Measurements from ENCODE around the gene OR6J1.

OR6J1 gene

GRCh38 chr14:22613106-22613695, 31.0 kb downstream of the OR6J1 start:
- Histone ChIP-seq H3K9me3 (ENCODE audit: severe bottlenecking) (no peaks in the 10 kb centered on the region), H3K36me3 (ENCODE audit: low read depth) (peaks cover 24% of the 10 kb centered on the region), H3K27me3 (ENCODE audit: insufficient read depth, poor library complexity, severe bottlenecking) (no peaks in the 10 kb centered on the region), H3K4me1 (ENCODE audit: insufficient read depth, poor library complexity, severe bottlenecking) (peaks cover 16% of the 10 kb centered on the region), H3K4me3 (ENCODE audit: severe bottlenecking) (no peak overlapping the region), H3K27ac (ENCODE audit: poor library complexity, severe bottlenecking) (peak overlapping the region; percentile 90)
- DNase-seq (ENCODE audit: low spot score) (no peak), ATAC-seq (ENCODE audit: low read depth) (no peak)
- TF ChIP-seq, protein P1, sequence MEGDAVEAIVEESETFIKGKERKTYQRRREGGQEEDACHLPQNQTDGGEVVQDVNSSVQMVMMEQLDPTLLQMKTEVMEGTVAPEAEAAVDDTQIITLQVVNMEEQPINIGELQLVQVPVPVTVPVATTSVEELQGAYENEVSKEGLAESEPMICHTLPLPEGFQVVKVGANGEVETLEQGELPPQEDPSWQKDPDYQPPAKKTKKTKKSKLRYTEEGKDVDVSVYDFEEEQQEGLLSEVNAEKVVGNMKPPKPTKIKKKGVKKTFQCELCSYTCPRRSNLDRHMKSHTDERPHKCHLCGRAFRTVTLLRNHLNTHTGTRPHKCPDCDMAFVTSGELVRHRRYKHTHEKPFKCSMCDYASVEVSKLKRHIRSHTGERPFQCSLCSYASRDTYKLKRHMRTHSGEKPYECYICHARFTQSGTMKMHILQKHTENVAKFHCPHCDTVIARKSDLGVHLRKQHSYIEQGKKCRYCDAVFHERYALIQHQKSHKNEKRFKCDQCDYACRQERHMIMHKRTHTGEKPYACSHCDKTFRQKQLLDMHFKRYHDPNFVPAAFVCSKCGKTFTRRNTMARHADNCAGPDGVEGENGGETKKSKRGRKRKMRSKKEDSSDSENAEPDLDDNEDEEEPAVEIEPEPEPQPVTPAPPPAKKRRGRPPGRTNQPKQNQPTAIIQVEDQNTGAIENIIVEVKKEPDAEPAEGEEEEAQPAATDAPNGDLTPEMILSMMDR (IDR thresholded peaks at IDR 0.05; ENCODE audit: poor library complexity, severe bottlenecking), result peak; percentile 2

DNA sequence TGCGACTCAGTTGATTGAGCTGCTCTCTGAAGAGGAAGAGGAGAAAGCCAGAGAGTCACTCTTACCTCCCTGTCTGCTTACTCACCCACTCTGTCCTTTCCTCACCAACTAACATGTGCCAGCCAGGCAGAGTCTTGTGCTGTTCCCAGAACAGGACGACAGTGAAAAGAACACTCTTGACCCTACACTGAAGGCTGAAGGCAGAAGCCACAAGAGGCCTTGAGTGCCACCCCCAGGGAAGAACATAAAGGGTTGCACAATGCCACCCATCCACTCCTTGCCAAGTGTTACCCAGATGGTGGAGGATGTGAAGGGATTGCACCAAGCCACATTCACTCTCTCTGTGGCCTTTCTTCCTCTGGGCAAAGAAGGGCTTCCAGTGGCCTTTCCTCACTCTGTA, 33.2 kb downstream of the OR6J1 start:
- no peaks in the 10 kb centered on the region for H3K27me3 ChIP-seq (ENCODE audit: insufficient read depth, poor library complexity, severe bottlenecking)
- TF ChIP-seq, protein P1 (IDR thresholded peaks at IDR 0.05; ENCODE audit: poor library complexity, severe bottlenecking), result no peak
- no peak for ATAC-seq (ENCODE audit: low read depth)
- peaks cover 26% of the 10 kb centered on the region for H3K4me1 ChIP-seq (ENCODE audit: insufficient read depth, poor library complexity, severe bottlenecking)
- no peak for DNase-seq (ENCODE audit: low spot score)
- H3K27ac ChIP-seq (ENCODE audit: poor library complexity, severe bottlenecking), result no peak overlapping the region
- no peak overlapping the region for H3K4me3 ChIP-seq (ENCODE audit: severe bottlenecking)
- H3K9me3 ChIP-seq (ENCODE audit: severe bottlenecking), result no peaks in the 10 kb centered on the region
- peaks cover 47% of the 10 kb centered on the region for H3K36me3 ChIP-seq (ENCODE audit: low read depth)

GRCh38 chr14:22607291-22607690, 36.9 kb downstream of the OR6J1 start:
- no peak overlapping the region for H3K4me3 ChIP-seq (ENCODE audit: severe bottlenecking)
- H3K9me3 ChIP-seq (ENCODE audit: severe bottlenecking), result no peaks in the 10 kb centered on the region
- ATAC-seq (ENCODE audit: low read depth), result no peak
- H3K27me3 ChIP-seq (ENCODE audit: insufficient read depth, poor library complexity, severe bottlenecking), result no peaks in the 10 kb centered on the region
- peak overlapping the region; percentile 47 for H3K27ac ChIP-seq (ENCODE audit: poor library complexity, severe bottlenecking)
- no peak for DNase-seq (ENCODE audit: low spot score)
- peaks cover 26% of the 10 kb centered on the region for H3K4me1 ChIP-seq (ENCODE audit: insufficient read depth, poor library complexity, severe bottlenecking)
- TF ChIP-seq, protein P1 (IDR thresholded peaks at IDR 0.05; ENCODE audit: poor library complexity, severe bottlenecking), result no peak
- peaks cover 78% of the 10 kb centered on the region for H3K36me3 ChIP-seq (ENCODE audit: low read depth)

DNA sequence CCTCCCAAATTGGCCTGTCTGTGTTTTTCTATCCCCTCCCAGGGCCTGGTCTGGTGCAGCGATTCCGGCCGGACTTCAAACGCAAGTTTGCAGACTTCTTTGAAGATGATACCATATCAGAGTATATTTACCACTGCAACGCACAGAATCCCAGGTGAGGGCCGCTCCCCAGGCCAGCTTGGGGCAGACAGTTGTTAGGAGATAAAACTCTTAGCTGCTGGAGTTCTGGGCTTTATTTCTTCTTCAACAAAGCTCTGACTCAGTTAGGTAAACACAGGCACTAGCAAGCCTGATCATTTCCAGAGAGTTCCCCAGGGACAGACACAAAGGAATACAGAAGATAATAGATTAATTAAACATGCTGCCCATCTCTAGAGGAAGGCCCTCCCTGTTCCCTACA, 37.8 kb downstream of the OR6J1 start:
- TF ChIP-seq, protein P1 (IDR thresholded peaks at IDR 0.05; ENCODE audit: poor library complexity, severe bottlenecking), result no peak
- Histone ChIP-seq H3K36me3 (ENCODE audit: low read depth) (peaks cover 85% of the 10 kb centered on the region), H3K4me1 (ENCODE audit: insufficient read depth, poor library complexity, severe bottlenecking) (peaks cover 29% of the 10 kb centered on the region), H3K27ac (ENCODE audit: poor library complexity, severe bottlenecking) (peak overlapping the region; percentile 47), H3K27me3 (ENCODE audit: insufficient read depth, poor library complexity, severe bottlenecking) (no peaks in the 10 kb centered on the region), H3K9me3 (ENCODE audit: severe bottlenecking) (no peaks in the 10 kb centered on the region), H3K4me3 (ENCODE audit: severe bottlenecking) (no peak overlapping the region)
- ATAC-seq (ENCODE audit: low read depth) (peak; percentile 46), DNase-seq (ENCODE audit: low spot score) (no peak)

DNA sequence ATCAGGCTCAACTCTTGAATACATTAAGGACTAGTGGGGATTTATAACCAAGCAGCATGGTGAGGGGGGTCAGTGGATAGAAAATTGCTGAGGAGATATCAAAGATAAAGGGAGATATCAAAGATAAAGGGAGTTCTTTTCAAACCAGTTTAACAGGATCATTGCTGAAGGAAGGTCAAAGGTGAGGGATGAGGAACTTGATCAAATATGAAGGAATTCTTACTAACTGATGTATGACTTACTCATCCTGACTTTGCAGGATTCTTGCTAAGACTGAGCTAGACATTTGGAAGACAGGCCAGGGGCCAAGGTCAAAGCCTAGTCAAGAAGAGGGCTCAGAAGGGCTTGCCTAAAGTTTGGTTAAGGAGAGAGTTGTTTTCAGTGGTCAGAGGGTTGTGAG, 41.3 kb downstream of the OR6J1 start:
- Histone ChIP-seq H3K9me3 (ENCODE audit: severe bottlenecking) (no peaks in the 10 kb centered on the region), H3K36me3 (ENCODE audit: low read depth) (peaks cover 57% of the 10 kb centered on the region), H3K4me1 (ENCODE audit: insufficient read depth, poor library complexity, severe bottlenecking) (peaks cover 38% of the 10 kb centered on the region), H3K27me3 (ENCODE audit: insufficient read depth, poor library complexity, severe bottlenecking) (no peaks in the 10 kb centered on the region), H3K4me3 (ENCODE audit: severe bottlenecking) (no peak overlapping the region), H3K27ac (ENCODE audit: poor library complexity, severe bottlenecking) (peak overlapping the region; percentile 71)
- TF ChIP-seq, protein P1 (IDR thresholded peaks at IDR 0.05; ENCODE audit: poor library complexity, severe bottlenecking), result no peak
- peak; percentile 46 for ATAC-seq (ENCODE audit: low read depth)
- no peak for DNase-seq (ENCODE audit: low spot score)
